GM18867 (cell line): ENCODE data around the gene SOCS1.

Experiments used
- ATAC-seq: cut with Tn5 transposase; IDR thresholded peaks from one replicate; pipeline ENCODE4 v1.9.1; 2021; ENCODE audit warnings: mild to moderate bottlenecking, moderate library complexity; ENCODE audit not compliant: unreplicated experiment

SOCS1 gene

DNA sequence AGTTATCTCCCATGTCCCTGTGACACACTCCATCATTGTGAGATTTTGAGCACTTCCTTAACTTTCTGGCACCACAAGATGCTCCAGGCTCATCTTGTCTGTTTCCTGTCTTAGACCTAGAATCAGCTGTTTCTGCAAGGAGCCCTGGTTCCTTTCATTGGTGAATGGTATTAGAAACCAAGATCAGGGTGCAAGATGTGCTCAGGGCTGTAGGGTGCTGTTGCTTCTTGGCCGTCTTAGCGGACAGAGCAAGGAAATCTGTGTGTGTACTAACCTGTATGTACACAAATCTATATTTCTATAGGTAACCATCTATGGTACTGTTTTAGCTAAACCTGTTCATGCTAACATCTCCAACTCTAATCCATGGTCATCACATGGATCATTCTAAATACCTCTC is 33.2 kb upstream of the SOCS1 start:
- ATAC-seq = no peak

- no peak for ATAC-seq
These were observed 29.8 kb upstream of the SOCS1 start for GRCh38 chr16:11285842-11286241.

GRCh38 chr16:11283820-11284248 is 27.8 kb upstream of the SOCS1 start:
- ATAC-seq = no peak

DNA sequence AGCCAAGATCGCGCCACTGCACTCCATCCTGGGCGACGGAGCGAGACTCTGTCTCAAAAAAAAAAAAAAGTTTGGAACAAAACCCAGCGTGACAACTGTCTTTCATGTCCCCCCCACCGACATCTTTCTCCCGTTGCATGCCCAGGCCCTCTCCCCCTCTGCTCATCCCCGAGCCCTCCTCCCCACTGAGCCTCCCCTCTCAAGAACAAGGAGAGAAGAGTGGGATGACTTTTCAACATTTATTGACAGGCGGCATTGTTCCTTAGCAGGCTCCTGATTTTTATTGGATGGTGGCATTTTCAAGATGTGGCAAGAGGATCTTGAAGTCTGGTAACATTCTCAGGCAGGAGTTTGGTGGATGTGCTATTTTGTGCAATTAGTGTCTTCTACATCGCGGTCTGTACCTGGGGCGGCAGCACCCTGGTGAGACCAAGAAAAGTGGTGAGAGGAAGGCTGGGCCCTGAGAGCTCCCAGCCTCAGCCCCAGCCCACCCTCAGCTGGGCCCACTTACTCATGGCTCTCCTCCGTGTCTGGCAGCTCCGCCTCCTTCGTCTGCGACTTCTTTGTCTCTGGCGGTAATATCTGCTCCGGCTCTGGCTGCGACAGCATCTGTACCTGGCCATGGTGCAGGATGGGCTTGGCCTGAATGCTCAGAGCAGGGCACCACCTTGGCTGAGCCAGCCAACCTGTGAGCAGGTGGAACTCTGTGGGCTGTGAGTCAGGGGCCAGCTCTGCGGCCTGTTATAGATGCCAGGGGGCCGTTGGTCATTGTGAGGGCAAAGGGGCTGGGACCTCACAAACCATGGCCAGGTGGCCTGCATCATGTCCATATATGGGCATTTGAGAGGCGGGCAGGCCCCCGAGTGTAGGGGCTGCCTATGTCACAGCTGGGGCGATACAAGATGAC is 24.9 kb upstream of the SOCS1 start, which contains the start of gene PRM1:
PRM1 (minus strand) TSS at position 715 of the 907 bp plus-strand sequence; CDS start at position 623, 92 bp downstream.
- no peak for ATAC-seq

DNA sequence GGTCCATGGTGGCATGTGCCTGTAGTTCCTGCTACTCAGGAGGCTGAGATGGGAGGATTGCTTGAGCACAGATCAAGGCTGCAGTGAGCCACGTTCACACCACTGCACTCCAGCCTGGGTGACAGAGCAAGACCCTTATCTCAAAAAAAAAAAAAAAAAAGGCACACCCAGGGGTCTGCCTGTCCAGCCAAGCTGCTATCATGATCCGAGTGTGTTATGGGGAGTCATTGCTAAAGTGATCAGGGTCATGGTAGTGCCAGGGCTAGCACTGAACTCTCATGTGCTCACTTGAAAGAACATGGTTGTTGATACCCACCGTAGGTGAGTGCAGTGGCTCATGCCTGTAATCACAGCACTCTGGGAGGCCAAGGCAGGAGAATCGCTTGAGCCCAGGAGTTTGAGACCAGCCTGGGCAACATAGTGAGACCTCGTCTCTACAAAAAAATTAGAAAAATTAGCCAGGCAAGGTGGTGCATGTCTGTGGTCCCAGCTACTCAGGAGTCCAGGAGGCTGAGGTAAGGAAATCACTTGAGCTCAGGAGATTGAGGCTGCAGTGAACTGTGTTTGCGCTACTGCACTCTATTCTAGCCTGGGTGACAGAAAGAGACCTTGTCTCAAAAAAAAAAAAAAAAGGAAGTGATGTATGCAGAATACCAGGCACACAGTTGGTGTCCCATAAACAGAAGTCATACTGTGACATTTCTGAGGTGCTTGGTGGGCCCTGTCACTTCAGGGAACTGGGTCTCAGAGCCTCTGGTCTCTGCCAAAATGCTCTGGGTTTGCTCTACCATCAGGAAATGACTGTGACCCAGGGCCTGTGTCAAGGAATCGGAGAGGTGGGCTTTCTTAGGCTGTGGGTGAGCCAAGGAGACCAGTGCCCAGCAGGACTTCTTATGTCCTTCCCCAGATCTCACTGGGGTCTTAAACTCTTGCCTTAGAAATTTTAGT is 23.0 kb upstream of the SOCS1 start:
- no peak for ATAC-seq

DNA sequence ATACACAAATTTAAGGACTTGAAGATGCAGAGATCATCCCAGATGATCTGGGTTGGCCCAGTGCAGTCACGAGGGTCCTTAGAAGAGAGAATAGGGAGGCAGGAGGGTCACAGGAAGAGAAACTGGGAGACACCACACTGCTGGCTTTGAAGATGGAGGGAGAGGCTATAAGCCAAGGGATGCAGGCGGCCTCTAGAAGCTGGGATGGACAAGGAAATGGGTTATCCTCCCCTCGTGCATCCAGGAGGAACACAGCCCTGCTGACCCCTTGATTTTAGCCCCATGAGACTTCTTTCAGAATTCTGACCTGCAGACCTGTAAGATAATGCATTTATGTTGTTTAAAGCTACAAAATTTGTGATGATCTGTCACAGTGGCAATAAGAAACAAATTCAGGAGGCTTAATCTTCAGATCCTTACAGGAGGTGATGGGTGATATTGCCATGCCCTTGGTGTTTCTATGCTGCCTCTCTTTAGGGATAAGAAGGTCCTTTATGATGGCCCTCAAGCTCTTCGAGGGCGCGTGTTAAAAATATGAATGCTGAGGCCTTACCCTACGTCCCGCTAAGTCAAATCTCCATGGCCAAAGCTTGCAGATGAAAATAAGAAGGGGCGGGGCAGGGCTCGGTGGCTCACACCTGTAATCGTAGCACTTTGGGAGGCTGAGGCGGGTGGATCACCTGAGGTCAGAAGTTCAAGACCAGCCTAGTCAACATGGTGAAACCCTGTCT is 21.8 kb upstream of the SOCS1 start:
- ATAC-seq = no peak

DNA sequence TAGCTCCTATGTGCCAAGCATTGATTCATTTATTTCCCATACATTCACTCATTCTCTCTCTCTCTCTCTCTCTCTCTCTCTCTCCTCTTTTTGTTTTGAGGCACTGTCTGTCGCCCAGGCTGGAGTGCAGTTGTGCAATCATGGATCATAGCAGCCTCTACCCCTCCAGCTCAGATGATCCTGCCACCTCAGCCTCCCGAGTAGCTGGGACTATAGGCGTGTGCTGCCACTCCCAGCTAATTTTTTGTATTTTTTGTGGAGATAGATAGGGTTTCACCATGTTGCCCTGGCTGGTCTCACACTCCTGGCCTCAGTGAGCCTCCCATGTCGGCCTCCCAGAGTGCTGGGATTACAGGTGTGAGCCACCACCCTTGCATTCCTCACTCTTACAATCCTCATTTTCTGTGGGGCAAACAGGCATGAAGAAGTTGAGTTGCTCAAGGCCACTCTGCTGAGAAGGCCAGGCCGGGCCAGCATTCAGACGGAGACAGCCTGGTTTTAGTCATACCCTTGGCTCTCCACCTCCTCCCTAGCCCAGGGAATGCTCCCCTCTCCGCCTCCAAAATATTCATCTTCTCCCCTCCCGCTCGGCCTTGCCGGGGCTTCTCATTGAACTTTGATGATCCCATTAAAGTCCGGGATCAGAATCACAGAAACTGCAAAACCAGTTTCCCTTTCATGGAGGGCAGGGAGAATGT is 21.0 kb upstream of the SOCS1 start:
- no peak for ATAC-seq

DNA sequence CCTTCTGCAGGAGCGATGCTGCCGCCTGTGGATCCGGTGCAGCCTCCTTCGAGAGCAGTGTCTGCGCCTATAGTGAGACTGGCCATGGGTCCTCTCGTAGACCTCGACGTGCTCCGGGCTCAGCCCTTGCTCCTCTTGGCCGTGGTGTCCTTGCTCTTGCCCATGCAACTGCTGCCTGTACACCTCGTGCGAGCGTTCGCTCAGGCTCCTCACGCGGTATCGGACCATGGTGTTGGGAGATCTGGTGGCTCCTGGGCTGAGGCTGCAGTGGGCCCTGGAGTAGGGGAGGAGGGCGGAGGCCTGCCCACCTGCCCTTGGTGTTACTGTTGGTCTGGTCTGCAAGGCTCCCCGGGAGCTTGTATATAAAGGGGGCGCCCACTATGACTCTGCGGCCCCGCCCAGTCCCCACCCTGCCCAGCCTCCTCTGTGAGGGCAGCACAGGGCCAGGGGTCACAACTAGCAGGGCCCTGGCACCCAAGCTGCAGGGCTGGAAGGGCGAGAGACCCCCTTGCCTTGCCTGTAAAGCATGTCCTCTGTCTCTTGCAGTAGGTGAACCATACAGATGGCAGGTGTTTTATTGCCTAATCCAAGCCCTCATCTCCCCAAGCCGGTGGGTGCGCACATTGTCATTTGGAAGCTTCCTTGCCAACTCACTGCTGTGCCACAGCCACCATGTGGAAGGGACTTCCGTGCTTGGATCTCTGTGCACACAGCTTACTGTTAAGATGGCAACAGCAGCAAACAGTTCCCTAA is 20.3 kb upstream of the SOCS1 start, which contains the start of gene PRM2:
PRM2 (minus strand) TSS at position 338 of the 753 bp plus-strand sequence; CDS start at position 228, 110 bp downstream.
- ATAC-seq = no peak

DNA sequence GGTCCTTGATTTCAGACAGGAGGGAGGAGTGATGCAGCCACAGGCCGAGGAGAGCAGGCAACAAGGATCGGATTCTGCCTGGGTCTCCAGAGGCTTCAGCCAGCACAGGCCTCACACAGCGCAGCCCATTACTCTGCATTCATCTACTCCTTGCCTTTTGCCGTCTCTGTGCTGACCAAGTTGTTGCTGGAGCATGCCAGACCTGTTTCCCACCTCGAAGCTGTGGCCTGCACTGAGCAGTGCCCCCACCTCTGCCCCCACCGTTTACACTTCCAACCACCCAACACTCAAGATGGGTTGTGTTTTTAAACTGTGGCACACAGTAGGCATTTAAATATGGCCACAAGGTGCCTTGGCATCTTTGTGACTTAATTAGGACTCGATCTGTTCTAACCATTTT is 19.0 kb upstream of the SOCS1 start:
- ATAC-seq = no peak

DNA sequence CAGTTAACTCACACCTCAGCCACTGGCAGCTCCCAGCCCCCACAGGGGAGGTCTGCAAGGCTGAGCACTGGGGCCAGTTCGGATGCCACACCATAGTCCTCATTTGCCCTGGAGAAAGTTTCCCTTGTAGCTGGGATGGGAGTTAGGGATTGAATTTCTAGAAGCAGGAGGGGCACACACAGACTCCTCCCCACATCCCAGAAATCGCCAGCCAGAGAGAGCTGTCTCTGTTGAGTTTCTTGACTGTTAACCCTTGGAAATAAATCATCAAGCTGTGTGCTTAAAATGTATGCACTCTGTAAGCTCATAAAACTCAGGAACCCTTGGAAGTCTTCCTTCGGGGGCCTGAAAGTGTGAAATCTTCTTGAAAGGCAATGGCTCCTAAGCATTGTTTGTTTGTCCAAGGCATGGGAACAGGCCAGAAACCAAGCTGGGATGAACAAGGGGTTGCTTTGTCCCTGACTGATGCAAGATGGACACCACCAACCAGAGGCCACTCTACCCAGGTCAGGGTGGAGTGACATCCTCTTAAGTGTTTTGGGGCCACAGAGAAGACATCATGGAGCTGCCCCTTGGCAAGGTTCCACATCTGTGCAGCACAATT is 17.8 kb upstream of the SOCS1 start:
- no peak for ATAC-seq

GRCh38 chr16:11272921-11273720 is 17.1 kb upstream of the SOCS1 start, which contains the start of gene PRM3:
TSS of gene PRM3 (minus strand) at chr16:11273629. CDS start at chr16:11273595, 34 bp downstream.
- ATAC-seq = no peak

GRCh38 chr16:11272484-11272883 is 16.5 kb upstream of the SOCS1 start:
- ATAC-seq = no peak

DNA sequence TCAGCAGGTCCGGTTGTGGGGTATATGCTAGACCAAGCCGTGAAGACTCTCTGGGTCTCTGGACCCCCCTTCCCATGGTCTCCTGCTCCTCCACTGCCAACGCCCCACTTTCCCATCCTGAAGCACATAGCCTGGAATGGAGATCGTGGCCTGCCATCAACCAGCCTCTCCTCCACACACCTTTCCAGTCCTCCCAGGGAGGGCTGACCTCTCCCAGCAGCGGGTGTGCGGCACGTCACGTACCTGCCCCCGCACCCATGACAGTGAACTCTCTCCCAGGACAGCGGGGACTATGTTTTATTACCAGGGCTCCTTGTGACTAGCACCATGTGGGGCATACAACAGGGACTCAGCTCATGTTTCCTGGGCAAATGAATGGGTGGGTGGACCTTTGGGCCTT is 15.6 kb upstream of the SOCS1 start:
- ATAC-seq = no peak

- ATAC-seq = no peak
These were observed 14.7 kb upstream of the SOCS1 start for GRCh38 chr16:11270602-11271162.

DNA sequence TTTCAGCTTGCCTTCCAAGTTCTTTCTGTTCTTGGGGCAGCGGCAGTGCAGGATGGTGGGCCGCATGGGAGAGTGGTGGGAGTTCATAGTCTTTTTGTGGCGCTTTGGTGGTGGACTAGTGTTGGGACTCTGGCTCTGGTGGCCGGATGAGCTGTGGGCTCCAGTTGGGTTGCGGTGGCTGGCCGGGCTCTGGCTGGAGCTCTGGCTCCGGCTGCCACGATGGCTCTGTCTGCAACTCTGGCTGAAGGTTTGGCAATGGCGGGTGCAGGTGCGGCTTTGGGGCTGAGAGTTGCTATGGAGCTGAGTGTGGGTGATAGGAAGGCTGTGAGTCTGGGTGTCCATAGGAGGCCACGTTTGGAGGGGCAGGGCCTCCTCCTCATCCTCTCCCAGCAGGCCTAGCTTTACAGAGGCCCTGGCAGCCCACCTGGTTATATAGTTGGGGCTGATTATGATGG is 12.9 kb upstream of the SOCS1 start, which contains the start of gene TNP2:
TNP2 (minus strand) TSS at position 405 of the 455 bp plus-strand sequence; CDS start at position 342, 63 bp downstream.
- ATAC-seq = no peak

- ATAC-seq = no peak
These were observed 9.1 kb upstream of the SOCS1 start for GRCh38 chr16:11265124-11265523.

DNA sequence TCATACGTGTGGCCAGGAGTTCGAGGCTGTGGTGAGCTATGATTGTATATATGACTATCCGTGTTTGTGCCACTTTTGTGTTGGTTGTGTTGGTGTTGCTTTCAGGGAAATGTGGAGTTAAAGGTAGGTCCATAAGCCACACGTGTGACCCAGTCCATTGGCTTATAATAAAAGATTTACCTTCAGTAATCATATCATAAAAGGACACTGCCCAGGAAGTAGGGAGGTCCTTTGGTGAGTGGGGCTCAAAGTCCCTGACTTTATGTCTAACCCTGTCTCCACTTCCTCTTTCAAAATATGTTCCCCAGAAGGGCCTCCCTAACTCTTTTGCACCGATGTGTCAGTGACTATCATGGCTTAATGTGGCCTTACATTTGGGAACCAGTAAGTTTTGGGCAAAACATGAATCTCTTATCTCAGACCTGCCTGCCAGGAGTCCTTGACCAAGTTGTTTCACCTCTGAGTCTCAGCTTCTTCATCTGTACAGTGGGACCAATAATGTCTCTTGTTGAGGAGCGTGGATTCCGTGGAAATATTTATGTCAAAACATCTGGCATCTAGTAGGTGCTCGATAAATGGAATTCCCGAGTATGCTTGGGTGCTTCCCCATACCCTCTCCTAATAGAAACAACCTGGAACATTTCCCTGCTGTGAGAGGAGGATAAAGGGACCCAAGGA is 8.3 kb upstream of the SOCS1 start:
- no peak for ATAC-seq
